Pancreas (tissue), 10 donors: ENCODE results near the gene MUCL1. TPM values are rescaled to one million over a fixed set of nuclear protein-coding genes. Genes with fewer than 3 reads are reported as not detected.

Experiments
- ATAC-seq, 4 donors: fragments of 200-7000 bp; cut with Tn5 transposase; one replicate each; pipeline versions ENCODE4 v1.8.0 to v1.9.1; 2020; ENCODE audit warnings: mild to moderate bottlenecking in 4 of 4, moderate library complexity in 4 of 4
- DNase-seq, 6 donors: peaks; one replicate each; pipeline ENCODE4 v3.0.0-alpha.2; 2020
- FAIRE-seq: peaks from 2 replicates; lab custom pipeline; 2012; peaks lifted over from hg19 to GRCh38; lab: Jason Lieb, UNC
- H3K27ac ChIP-seq, 4 donors: fragments of 200-600 bp; sonication (generic); 1 replicate in 3 of 4; 2 replicates in 1 of 4; pipeline versions ENCODE4 v1.5.0 to v1.8.0; 2020
- H3K27me3 ChIP-seq, 4 donors: fragments of 200-600 bp; one replicate each; pipeline ENCODE4 v1.8.0; 2021
- H3K36me3 ChIP-seq, 3 donors: fragments of 200-600 bp; sonication (generic) in 1 of 3; one replicate each; pipeline versions ENCODE4 v1.5.0 to v1.8.0; 2020 to 2021
- H3K4me1 ChIP-seq, 3 donors: fragments of 200-600 bp; one replicate each; pipeline ENCODE4 v1.8.0; 2021
- H3K4me3 ChIP-seq, 4 donors: fragments of 200-600 bp; sonication (generic) in 2 of 4; one replicate each; pipeline versions ENCODE4 v1.5.0 to v1.8.0; 2020 to 2021
- H3K9me3 ChIP-seq, 4 donors: fragments of 200-600 bp; one replicate each; pipeline ENCODE4 v1.8.0; 2021
- CTCF ChIP-seq, 4 donors: fragments of 200-600 bp; sonication (generic) in 3 of 4; IDR thresholded peaks; one replicate each; pipeline versions ENCODE4 v1.5.0 to v1.8.0; 2021; ENCODE audit warnings: antibody characterized with exemption in 4 of 4
- WGBS, 2 donors: extraction: QIAGEN DNeasy Blood & Tissue Kit; methylation state at CpG; one replicate each; pipeline ENCODE4 v1.1.7; 2013; 5-methylcytosine and 5-hydroxymethylcytosine counted together
- intact Hi-C, 3 donors: fragments of 100-400 bp; cut with DNase I; formaldehyde crosslinking; loops; one replicate each; pipeline versions ENCODE4 v1.11.1 to v1.14.2; 2022
- polyA plus RNA-seq, 2 donors: library from polyadenylated mRNA; stranded (reverse); fragments of 200-250 nt; gene quantifications; one replicate each; pipeline ENCODE4 v1.2.3, GENCODE V29; 2013
- total RNA-seq, 6 donors: library from RNA; stranded (reverse); fragmentation: NEBNext Ultra II Directional in 4 of 6; extraction: Animal tissue kit (Norgen Biotek cat#: 25700) in 4 of 6; gene quantifications; one replicate each; pipeline versions ENCODE4 v1.2.1 to v1.2.4, GENCODE V29; 2021 to 2023
- donor health status: healthy with polysubstance abuse.
- donor health status: DM: no; HTN: no; CAD: no; lungs with moderate emphysema.
- donor health status: DM: no; HTN: no; CAD: no.
- donor health status: control.
- donor health status: control.
- donor health status: Bipolar disorder and iron deficiency.
- donor health status: DM: yes; HTN: yes; CAD: no.
- donor health status: DM: no; HTN: no; CAD: no.
- donor health status: DM: no; HTN: no; CAD: no.
- donor health status: DM: yes; HTN: yes; CAD: no.

Gene MUCL1
- total and polyA plus RNA-seq, 8 donors: not detected

GRCh38 chr12:54831631-54832030 is 22.7 kb upstream of the MUCL1 start:
- FAIRE-seq: no peak
- no peak for ATAC-seq
- no peak for DNase-seq
- WGBS, 2 donors: 71 to 85% methylated on average over 1 of the region's 1 CpG
- Histone ChIP-seq H3K27me3 (no peaks in the 10 kb centered on the region), H3K36me3 (no peaks in the 10 kb centered on the region), H3K27ac (no peak overlapping the region), H3K4me3 (no peak overlapping the region), H3K9me3 (no peaks in the 10 kb centered on the region), H3K4me1 (no peaks in the 10 kb centered on the region)
- intact Hi-C loops: no loop called here
- no peak for TF ChIP-seq CTCF (IDR thresholded peaks at IDR 0.05)

- H3K27ac ChIP-seq: no peak overlapping the region
- FAIRE-seq (no peak), ATAC-seq (no peak), DNase-seq (no peak)
- intact Hi-C loops: no loop called here
- 72 to 73% methylated on average over 3 of the region's 3 CpGs for WGBS, 2 donors
- no peak for TF ChIP-seq CTCF (IDR thresholded peaks at IDR 0.05)
- no peak overlapping the region for H3K4me3 ChIP-seq
- H3K4me1 ChIP-seq: no peaks in the 10 kb centered on the region
- H3K27me3 ChIP-seq: no peaks in the 10 kb centered on the region
- no peaks in the 10 kb centered on the region for H3K9me3 ChIP-seq
- no peaks in the 10 kb centered on the region for H3K36me3 ChIP-seq
Observed at GRCh38 chr12:54840244-54840865, 14.0 kb upstream of the MUCL1 start.

- no peak for FAIRE-seq
- intact Hi-C loops: no loop called here
- TF ChIP-seq CTCF (IDR thresholded peaks at IDR 0.05): no peak
- H3K4me1 ChIP-seq: no peaks in the 10 kb centered on the region
- no peak overlapping the region for H3K4me3 ChIP-seq
- DNase-seq: no peak
- peaks cover 0 to 13% (median 0%) of the 10 kb centered on the region in 4 donors for H3K27me3 ChIP-seq
- no peaks in the 10 kb centered on the region for H3K36me3 ChIP-seq
- no peak overlapping the region for H3K27ac ChIP-seq
- WGBS, 2 donors: 25 to 32% methylated on average over 2 of the region's 2 CpGs
- no peaks in the 10 kb centered on the region for H3K9me3 ChIP-seq
- no peak for ATAC-seq
Observed at GRCh38 chr12:54857406-54857805, 3.1 kb downstream of the MUCL1 start.

- no peaks in the 10 kb centered on the region for H3K4me1 ChIP-seq
- 54 to 56% methylated on average over 1 of the region's 1 CpG for WGBS, 2 donors
- intact Hi-C loops: no loop called here
- ATAC-seq (no peak), DNase-seq (no peak), FAIRE-seq (no peak)
- H3K27me3 ChIP-seq: peaks cover 0 to 17% (median 0%) of the 10 kb centered on the region in 4 donors
- no peak overlapping the region for H3K4me3 ChIP-seq
- no peak overlapping the region for H3K27ac ChIP-seq
- no peak for TF ChIP-seq CTCF (IDR thresholded peaks at IDR 0.05)
- H3K36me3 ChIP-seq: no peaks in the 10 kb centered on the region
- no peaks in the 10 kb centered on the region for H3K9me3 ChIP-seq
Observed at GRCh38 chr12:54858562-54858961, 4.2 kb downstream of the MUCL1 start.

GRCh38 chr12:54859502-54859901 is 5.2 kb downstream of the MUCL1 start:
- Histone ChIP-seq H3K36me3 (no peaks in the 10 kb centered on the region), H3K4me3 (no peak overlapping the region), H3K27ac (no peak overlapping the region), H3K9me3 (no peaks in the 10 kb centered on the region), H3K27me3 (peaks cover 0 to 17% (median 0%) of the 10 kb centered on the region in 4 donors), H3K4me1 (no peaks in the 10 kb centered on the region)
- DNase-seq: no peak
- no peak for FAIRE-seq
- ATAC-seq: no peak
- WGBS, 2 donors: 35 to 38% methylated on average over 4 of the region's 4 CpGs
- intact Hi-C loops: no loop called here
- TF ChIP-seq CTCF (IDR thresholded peaks at IDR 0.05): no peak
